GM12878 (cell line): Measurements from ENCODE around the gene ZDHHC19. TPM values are rescaled to one million over a fixed set of nuclear protein-coding genes. Genes with fewer than 3 reads are reported as not detected.
A peak's percentile ranks its signal among the peaks of the same experiment; 100 is the strongest.

ENCODE experiments used
- ATAC-seq: fragments of 200-7000 bp; cut with Tn5 transposase; 3 replicates; pipeline ENCODE4 v1.9.1; 2020; ENCODE audit warnings: mild to moderate bottlenecking, moderate library complexity
- BruUV-seq: library from RNA; stranded (reverse); fragments of 400-500 nt; replicated peaks from 2 replicates; lab custom pipeline; 2021; lab: Mats Ljungman, UMichigan
- CTCF ChIA-PET: fragments of 300-600 bp; sonication (Branson Sonifier 250); formaldehyde crosslinking; extraction: SDS; loops from one replicate; lab custom pipeline; 2021; ENCODE audit warnings: inconsistent platforms; lab: Yijun Ruan, JAX
- POLR2A ChIA-PET: fragments of 350-600 bp; formaldehyde crosslinking; extraction: SDS; loops from one replicate; lab custom pipeline; 2021; ENCODE audit warnings: inconsistent platforms; lab: Charles Lee
- RAD21 ChIA-PET: fragments of 300-600 bp; sonication (Branson Sonifier 250); formaldehyde crosslinking; loops from one replicate; lab custom pipeline; 2023; ENCODE audit warnings: antibody characterized with exemption; ENCODE audit not compliant: unreplicated experiment; lab: Charles Lee
- SMC1A ChIA-PET: fragments of 300-600 bp; sonication (Branson Sonifier 250); formaldehyde crosslinking; loops from one replicate; lab custom pipeline; 2023; ENCODE audit not compliant: unreplicated experiment, uncharacterized antibody; lab: Charles Lee
- DNase-seq: peaks from one replicate; pipeline ENCODE4 v3.0.0-alpha.2; 2011; ENCODE audit warnings: low read depth, low spot score
- FAIRE-seq: peaks from 3 replicates; lab custom pipeline; 2011; peaks lifted over from hg19 to GRCh38; lab: Jason Lieb, UNC
- H2AFZ ChIP-seq: 2 replicates; pipeline ENCODE4 v1.6.0; 2011; ENCODE audit warnings: low read depth, low read length, control low read depth; ENCODE audit not compliant: control insufficient read depth
- H3K27ac ChIP-seq: 2 replicates; pipeline ENCODE4 v1.5.1; 2011; ENCODE audit warnings: control low read depth; ENCODE audit not compliant: control insufficient read depth, insufficient read depth
- H3K27me3 ChIP-seq, 2 experiments: replicated peaks in 1 of 2; 2 replicates each; pipeline versions ENCODE4 v1.6.0 to v1.6.1; 2011; ENCODE audit warnings: low read length in 1 of 2; ENCODE audit not compliant: control insufficient read depth in 2 of 2, insufficient read depth in 2 of 2
- H3K36me3 ChIP-seq, 2 experiments: 2 replicates each; pipeline ENCODE4 v1.5.1; 2011; ENCODE audit warnings: low read length in 1 of 2; ENCODE audit not compliant: control insufficient read depth in 2 of 2, insufficient read depth in 2 of 2
- H3K4me1 ChIP-seq: 2 replicates; pipeline ENCODE4 v1.6.1; 2011; ENCODE audit warnings: mild to moderate bottlenecking, low read length, moderate library complexity, mixed read lengths; ENCODE audit not compliant: control insufficient read depth, insufficient read depth
- H3K4me2 ChIP-seq: 2 replicates; pipeline ENCODE4 v1.6.0; 2011; ENCODE audit warnings: control low read depth; ENCODE audit not compliant: control insufficient read depth, insufficient read depth
- H3K4me3 ChIP-seq: fragments of 200-600 bp; sonication (generic); 2 replicates; pipeline ENCODE4 v1.5.1; 2016
- H3K79me2 ChIP-seq: 2 replicates; pipeline ENCODE4 v1.6.0; 2011; ENCODE audit warnings: low read length; ENCODE audit not compliant: control insufficient read depth, insufficient read depth
- H3K9ac ChIP-seq: 2 replicates; pipeline ENCODE4 v1.8.0; 2011; ENCODE audit warnings: low read length, control low read depth, mixed read lengths; ENCODE audit not compliant: control insufficient read depth, insufficient read depth
- H3K9me3 ChIP-seq: replicated peaks from 3 replicates; pipeline ENCODE4 v1.5.1; 2011; ENCODE audit warnings: mild to moderate bottlenecking, low read length; ENCODE audit not compliant: control insufficient read depth, insufficient read depth
- H4K20me1 ChIP-seq: 2 replicates; pipeline ENCODE4 v1.6.0; 2011; ENCODE audit not compliant: control insufficient read depth, insufficient read depth
- ASH2L ChIP-seq: fragments of 300-600, 200-600 bp; sonication (generic); IDR thresholded peaks from 2 replicates; pipeline ENCODE4 v1.6.1; 2017; ENCODE audit warnings: low read depth, mild to moderate bottlenecking, borderline replicate concordance
- BCL11A ChIP-seq: IDR thresholded peaks from 2 replicates; pipeline ENCODE4 v1.6.1; 2011; ENCODE audit warnings: low read depth, low read length
- CHD4 ChIP-seq: fragments of 200-600 bp; sonication (generic); IDR thresholded peaks from 2 replicates; pipeline ENCODE4 v1.6.1; 2016; ENCODE audit warnings: mild to moderate bottlenecking
- CREM ChIP-seq: IDR thresholded peaks from 2 replicates; pipeline ENCODE4 v1.6.1; 2014; ENCODE audit warnings: antibody characterized with exemption, low read depth
- EGR1 ChIP-seq, 2 experiments: IDR thresholded peaks; 1 replicate in 1 of 2; 2 replicates in 1 of 2; pipeline ENCODE4 v1.6.1; 2011 to 2012; ENCODE audit warnings: low read depth in 2 of 2, low read length in 2 of 2, borderline replicate concordance in 1 of 2, mild to moderate bottlenecking in 1 of 2, moderate library complexity in 1 of 2
- KDM1A ChIP-seq: fragments of 200-600 bp; sonication (generic); IDR thresholded peaks from 2 replicates; pipeline ENCODE4 v1.6.1; 2016; ENCODE audit warnings: borderline replicate concordance
- NFYA ChIP-seq: IDR thresholded peaks from 2 replicates; pipeline ENCODE4 v1.6.1; 2011; ENCODE audit warnings: low read depth, mild to moderate bottlenecking, low read length, improper control_type of control experiment, borderline replicate concordance
- NR2C1 ChIP-seq: fragments of 450-650 bp; IDR thresholded peaks from 2 replicates; pipeline ENCODE4 v1.6.1; 2017; ENCODE audit warnings: antibody characterized with exemption, mild to moderate bottlenecking, moderate library complexity
- NRF1 ChIP-seq: conservative IDR thresholded peaks from 2 replicates; pipeline ENCODE4 v1.6.1; 2011; ENCODE audit warnings: mild to moderate bottlenecking, low read depth, low read length, improper control_type of control experiment
- PAX8 ChIP-seq: fragments of 450-650 bp; IDR thresholded peaks from 2 replicates; pipeline ENCODE4 v1.6.1; 2017; ENCODE audit warnings: mild to moderate bottlenecking, moderate library complexity
- POLR2AphosphoS2 ChIP-seq: IDR thresholded peaks from 2 replicates; pipeline ENCODE4 v1.6.1; 2011; ENCODE audit warnings: low read depth, mild to moderate bottlenecking, low read length, improper control_type of control experiment, moderate library complexity
- RAD21 ChIP-seq: IDR thresholded peaks from 2 replicates; pipeline ENCODE4 v1.6.1; 2011; ENCODE audit warnings: mild to moderate bottlenecking, low read depth, low read length, moderate library complexity; ENCODE audit not compliant: insufficient read depth
- SMAD5 ChIP-seq: IDR thresholded peaks from 2 replicates; pipeline ENCODE4 v1.6.1; 2016; ENCODE audit warnings: antibody characterized with exemption, low read depth
- SMC3 ChIP-seq: IDR thresholded peaks from 2 replicates; pipeline ENCODE4 v1.6.1; 2011; ENCODE audit warnings: low read length, improper control_type of control experiment, borderline replicate concordance
- WGBS: methylation state at CpG from one replicate; pipeline ENCODE4 v1.1.6; 2016; ENCODE audit warnings: low lambda C conversion rate; ENCODE audit not compliant: insufficient replicate concordance, insufficient coverage; ENCODE audit errors: missing lambda C conversion rate; 5-methylcytosine and 5-hydroxymethylcytosine counted together
- in situ Hi-C: fragments of 300-500 bp; cut with MboI; formaldehyde crosslinking; loops from 9 replicates; pipeline ENCODE4 v1.14.3; 2018; ENCODE audit warnings: mixed read lengths
- intact Hi-C: fragments of 100-400 bp; cut with micrococcal nuclease; formaldehyde crosslinking; loops from one replicate; pipeline ENCODE4 v1.14.2; 2022; ENCODE audit not compliant: unreplicated experiment
- polyA plus RNA-seq, 11 experiments: library from polyadenylated mRNA; depleted of rRNA in 4 of 11; unstranded in 6 of 11; stranded (reverse) in 5 of 11; fragments of >200 nt; fragmentation: Nextera tagmentation in 4 of 11; fragmentation: Illumina TruSeq in 1 of 11; extraction: Ambion mirVana in 4 of 11; extraction: Trizol in 1 of 11; gene quantifications; 1 replicate in 1 of 11; 2 replicates in 10 of 11; pipeline versions ENCODE4 v1.2.1 to v1.2.3, GENCODE V29; 2011 to 2016; ENCODE audit warnings: inconsistent platforms in 2 of 11, missing spikeins in 2 of 11, low read depth in 1 of 11
- total RNA-seq, 4 experiments: library from RNA; depleted of rRNA in 3 of 4; stranded (reverse); fragments of >200 nt in 3 of 4; fragmentation: Illumina TruSeq in 1 of 4; extraction: Trizol in 1 of 4; gene quantifications; 2 replicates each; pipeline versions ENCODE4 v1.2.1 to v1.2.3, GENCODE V29; 2013 to 2021
- TF ChIP-seq, protein P1 (sequence below): fragments of 450-650 bp; IDR thresholded peaks from 2 replicates; pipeline ENCODE4 v1.6.1; 2018; ENCODE audit warnings: borderline replicate concordance, mild to moderate bottlenecking; ENCODE audit not compliant: partially characterized antibody
- TF ChIP-seq, protein P2 (sequence below): fragments of 450-650 bp; IDR thresholded peaks from 2 replicates; pipeline ENCODE4 v1.6.1; 2017; ENCODE audit warnings: antibody characterized with exemption, mild to moderate bottlenecking, moderate library complexity

The ZDHHC19 gene
- total and polyA plus RNA-seq, 10 of the 15 experiments (the other 5 are each of a cell fraction or from before 2014, with no cell fraction given): 0.26 TPM; not detected in 9

DNA sequence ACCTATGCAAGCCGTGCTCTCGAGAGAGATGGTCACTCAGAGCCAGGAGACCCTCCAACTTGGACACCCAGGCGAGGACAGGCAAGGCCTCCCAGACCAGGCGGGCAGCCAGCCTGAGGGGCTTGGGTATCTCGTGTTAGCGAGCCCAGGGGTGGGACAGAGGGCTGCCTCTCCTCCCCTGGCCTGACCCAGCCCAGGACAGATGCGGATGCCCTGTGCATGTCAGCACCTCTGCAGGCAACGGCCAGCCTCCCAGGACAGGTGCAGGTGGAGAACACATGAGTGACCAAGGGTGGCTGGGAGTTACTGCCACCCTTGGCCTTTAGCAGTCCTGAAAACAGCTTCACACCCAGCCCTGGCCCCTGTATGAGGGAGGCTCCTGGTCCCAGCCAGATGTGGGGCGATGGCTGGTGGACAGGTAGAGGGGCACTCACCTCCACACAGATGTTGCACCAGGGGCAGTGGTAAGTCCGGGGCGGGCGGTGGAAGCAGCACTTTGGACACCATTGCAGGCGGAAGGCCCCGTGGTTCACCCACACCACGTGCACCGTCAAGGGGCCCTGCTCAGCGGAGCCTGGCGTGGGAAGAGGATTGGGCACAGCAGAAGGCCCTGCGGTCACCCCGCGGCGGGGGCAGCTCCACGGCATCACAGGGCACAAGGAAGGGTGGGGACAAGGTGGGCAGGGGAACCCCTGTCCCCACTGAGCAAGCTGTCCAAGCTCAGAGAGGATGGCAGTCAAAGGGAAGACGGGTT, 2.1 kb downstream of the ZDHHC19 start (continued):
- TF ChIP-seq RAD21 (no peak), NFYA (no peak), BCL11A (no peak)
- TF ChIP-seq, protein P1, sequence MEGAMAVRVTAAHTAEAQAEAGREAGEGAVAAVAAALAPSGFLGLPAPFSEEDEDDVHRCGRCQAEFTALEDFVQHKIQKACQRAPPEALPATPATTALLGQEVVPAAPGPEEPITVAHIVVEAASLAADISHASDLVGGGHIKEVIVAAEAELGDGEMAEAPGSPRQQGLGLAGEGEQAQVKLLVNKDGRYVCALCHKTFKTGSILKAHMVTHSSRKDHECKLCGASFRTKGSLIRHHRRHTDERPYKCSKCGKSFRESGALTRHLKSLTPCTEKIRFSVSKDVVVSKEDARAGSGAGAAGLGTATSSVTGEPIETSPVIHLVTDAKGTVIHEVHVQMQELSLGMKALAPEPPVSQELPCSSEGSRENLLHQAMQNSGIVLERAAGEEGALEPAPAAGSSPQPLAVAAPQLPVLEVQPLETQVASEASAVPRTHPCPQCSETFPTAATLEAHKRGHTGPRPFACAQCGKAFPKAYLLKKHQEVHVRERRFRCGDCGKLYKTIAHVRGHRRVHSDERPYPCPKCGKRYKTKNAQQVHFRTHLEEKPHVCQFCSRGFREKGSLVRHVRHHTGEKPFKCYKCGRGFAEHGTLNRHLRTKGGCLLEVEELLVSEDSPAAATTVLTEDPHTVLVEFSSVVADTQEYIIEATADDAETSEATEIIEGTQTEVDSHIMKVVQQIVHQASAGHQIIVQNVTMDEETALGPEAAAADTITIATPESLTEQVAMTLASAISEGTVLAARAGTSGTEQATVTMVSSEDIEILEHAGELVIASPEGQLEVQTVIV: no peak

DNA sequence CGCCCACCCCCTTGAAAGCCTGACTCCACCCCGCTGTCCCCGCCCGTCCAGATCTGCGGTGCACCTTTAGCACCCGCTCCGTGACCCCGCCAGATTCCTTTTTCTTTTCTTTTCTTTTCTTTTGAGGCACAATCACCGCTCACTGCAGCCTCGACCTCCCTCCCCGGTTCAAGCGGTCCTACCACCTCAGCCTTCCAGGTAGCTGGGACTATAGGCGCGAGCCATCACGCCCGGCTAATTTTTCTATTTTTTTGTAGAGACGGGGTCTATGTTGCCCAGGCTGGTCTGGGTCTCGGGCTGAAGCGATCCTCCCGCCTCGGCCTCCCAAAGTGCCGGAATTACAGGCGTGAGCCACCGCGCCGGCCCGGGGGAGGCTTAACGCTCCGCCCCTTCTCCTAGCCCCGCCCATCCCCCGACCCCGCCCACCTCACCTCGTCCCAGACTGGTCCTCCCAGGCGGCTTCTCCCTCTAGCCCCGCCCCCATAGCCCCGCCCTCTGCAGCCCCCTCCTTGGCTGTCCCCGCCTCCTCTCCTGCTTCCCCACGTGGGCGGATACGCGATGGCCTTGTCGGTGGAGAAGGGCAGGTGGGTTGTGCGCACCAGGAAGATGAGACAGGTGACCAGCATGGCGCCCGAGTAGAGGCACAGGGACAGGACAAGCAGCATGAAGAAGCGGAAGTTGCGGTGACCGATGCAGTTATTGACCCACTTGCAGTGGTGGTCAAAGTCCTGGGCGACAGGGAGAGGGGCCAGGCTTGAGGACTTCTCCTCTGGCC, 3.2 kb downstream of the ZDHHC19 start:
- no TSS peak for BruUV-seq
- Histone ChIP-seq H2AFZ (peak overlapping the region; percentile 39), H3K36me3 (no peaks in the 10 kb centered on the region), H4K20me1 (no peaks in the 10 kb centered on the region), H3K9me3 (no peaks in the 10 kb centered on the region; the same call in 2 of the 3 replicates), H3K4me2 (peak overlapping the region; percentile 83), H3K4me3 (peak overlapping the region; percentile 67; the same call in 1 of the 2 replicates), H3K9ac (no peak overlapping the region), H3K27ac (no peak overlapping the region), H3K27me3 (no peaks in the 10 kb centered on the region), H3K79me2 (no peaks in the 10 kb centered on the region), H3K4me1 (peaks cover 6% of the 10 kb centered on the region)
- 49% methylated on average over 26 of the region's 49 CpGs for WGBS
- ChIA-PET POLR2A (no interaction called here), CTCF (no interaction called here), RAD21 (no interaction called here), SMC1A (no interaction called here)
- in situ Hi-C loops: no loop called here
- intact Hi-C loops: no loop called here
- DNase-seq (no peak), ATAC-seq (peak; percentile 56), FAIRE-seq (no peak)
- TF ChIP-seq CHD4: no peak
- TF ChIP-seq PAX8: no peak
- no peak for TF ChIP-seq POLR2AphosphoS2
- TF ChIP-seq ASH2L: no peak
- TF ChIP-seq EGR1 (IDR thresholded peaks at IDR 0.05; ENCODE audit: borderline replicate concordance in 1 of 2, low read depth in 2 of 2, low read length in 2 of 2): no peak
- no peak for TF ChIP-seq RAD21
- no peak for TF ChIP-seq SMAD5
- no peak for TF ChIP-seq NRF1
- TF ChIP-seq, protein P2, sequence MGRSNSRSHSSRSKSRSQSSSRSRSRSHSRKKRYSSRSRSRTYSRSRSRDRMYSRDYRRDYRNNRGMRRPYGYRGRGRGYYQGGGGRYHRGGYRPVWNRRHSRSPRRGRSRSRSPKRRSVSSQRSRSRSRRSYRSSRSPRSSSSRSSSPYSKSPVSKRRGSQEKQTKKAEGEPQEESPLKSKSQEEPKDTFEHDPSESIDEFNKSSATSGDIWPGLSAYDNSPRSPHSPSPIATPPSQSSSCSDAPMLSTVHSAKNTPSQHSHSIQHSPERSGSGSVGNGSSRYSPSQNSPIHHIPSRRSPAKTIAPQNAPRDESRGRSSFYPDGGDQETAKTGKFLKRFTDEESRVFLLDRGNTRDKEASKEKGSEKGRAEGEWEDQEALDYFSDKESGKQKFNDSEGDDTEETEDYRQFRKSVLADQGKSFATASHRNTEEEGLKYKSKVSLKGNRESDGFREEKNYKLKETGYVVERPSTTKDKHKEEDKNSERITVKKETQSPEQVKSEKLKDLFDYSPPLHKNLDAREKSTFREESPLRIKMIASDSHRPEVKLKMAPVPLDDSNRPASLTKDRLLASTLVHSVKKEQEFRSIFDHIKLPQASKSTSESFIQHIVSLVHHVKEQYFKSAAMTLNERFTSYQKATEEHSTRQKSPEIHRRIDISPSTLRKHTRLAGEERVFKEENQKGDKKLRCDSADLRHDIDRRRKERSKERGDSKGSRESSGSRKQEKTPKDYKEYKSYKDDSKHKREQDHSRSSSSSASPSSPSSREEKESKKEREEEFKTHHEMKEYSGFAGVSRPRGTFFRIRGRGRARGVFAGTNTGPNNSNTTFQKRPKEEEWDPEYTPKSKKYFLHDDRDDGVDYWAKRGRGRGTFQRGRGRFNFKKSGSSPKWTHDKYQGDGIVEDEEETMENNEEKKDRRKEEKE: no peak
- TF ChIP-seq SMC3: no peak
- no peak for TF ChIP-seq NR2C1
- TF ChIP-seq CREM: no peak
- no peak for TF ChIP-seq KDM1A
